Measurements from ENCODE around the gene XYLT1. TPM values are rescaled to one million over a fixed set of nuclear protein-coding genes. Genes with fewer than 3 reads are reported as not detected.

Gene XYLT1
- total RNA-seq, 1 experiment from 2014 or later = not detected

DNA sequence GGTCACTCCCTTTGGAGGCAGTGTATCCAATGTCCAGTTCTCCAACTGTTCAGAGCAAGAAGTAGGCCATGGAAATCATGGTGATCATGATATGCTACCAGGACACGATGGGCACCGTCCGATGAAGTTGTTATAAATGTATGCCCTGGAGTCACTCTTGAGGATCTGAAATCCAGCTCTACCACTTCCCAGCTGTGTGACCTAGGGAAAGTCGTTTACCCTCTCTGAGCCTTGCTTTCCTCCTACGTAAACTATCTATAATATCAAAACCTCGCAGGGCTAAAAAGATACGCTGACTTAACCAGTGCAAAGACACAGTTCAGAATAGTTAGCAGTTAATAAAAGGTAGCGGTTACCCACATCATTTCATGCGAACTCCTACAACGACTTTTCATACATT, 194.2 kb downstream of the XYLT1 start:
- intact Hi-C loops (cut with micrococcal nuclease) = no loop called here
- ChIA-PET POLR2A (ENCODE audit: unreplicated experiment) (no interaction called here), CTCF (no interaction called here)
- Histone ChIP-seq H3K9me2 (replicated peaks; ENCODE audit: low read length) (no peaks in the 10 kb centered on the region), H3K9me3 (ENCODE audit: low read length) (no peaks in the 10 kb centered on the region), H3F3A (ENCODE audit: low read length, unreplicated experiment) (no peaks in the 10 kb centered on the region), H3K27me3 (ENCODE audit: low read length) (no peaks in the 10 kb centered on the region), H3K36me3 (ENCODE audit: low read depth, low read length) (no peaks in the 10 kb centered on the region), H3K4me2 (ENCODE audit: low read length) (no peak overlapping the region), H3K9ac (ENCODE audit: low read length) (no peak overlapping the region), H3K79me2 (ENCODE audit: low read length) (no peaks in the 10 kb centered on the region), H3K4me3 (ENCODE audit: low read length) (no peak overlapping the region), H2AFZ (ENCODE audit: low read length) (no peak overlapping the region), H4K20me1 (ENCODE audit: low read length) (no peaks in the 10 kb centered on the region), H3K27ac (ENCODE audit: low read length) (no peak overlapping the region), H3K4me1 (ENCODE audit: insufficient read depth, low read length) (no peaks in the 10 kb centered on the region)
- TF ChIP-seq EZH2 (IDR thresholded peaks at IDR 0.05; ENCODE audit: low read length, unreplicated experiment) (no peak), EZH2phosphoT487 (IDR thresholded peaks at IDR 0.05; ENCODE audit: borderline replicate concordance, low read length) (no peak)
- TF ChIP-seq, protein P1, sequence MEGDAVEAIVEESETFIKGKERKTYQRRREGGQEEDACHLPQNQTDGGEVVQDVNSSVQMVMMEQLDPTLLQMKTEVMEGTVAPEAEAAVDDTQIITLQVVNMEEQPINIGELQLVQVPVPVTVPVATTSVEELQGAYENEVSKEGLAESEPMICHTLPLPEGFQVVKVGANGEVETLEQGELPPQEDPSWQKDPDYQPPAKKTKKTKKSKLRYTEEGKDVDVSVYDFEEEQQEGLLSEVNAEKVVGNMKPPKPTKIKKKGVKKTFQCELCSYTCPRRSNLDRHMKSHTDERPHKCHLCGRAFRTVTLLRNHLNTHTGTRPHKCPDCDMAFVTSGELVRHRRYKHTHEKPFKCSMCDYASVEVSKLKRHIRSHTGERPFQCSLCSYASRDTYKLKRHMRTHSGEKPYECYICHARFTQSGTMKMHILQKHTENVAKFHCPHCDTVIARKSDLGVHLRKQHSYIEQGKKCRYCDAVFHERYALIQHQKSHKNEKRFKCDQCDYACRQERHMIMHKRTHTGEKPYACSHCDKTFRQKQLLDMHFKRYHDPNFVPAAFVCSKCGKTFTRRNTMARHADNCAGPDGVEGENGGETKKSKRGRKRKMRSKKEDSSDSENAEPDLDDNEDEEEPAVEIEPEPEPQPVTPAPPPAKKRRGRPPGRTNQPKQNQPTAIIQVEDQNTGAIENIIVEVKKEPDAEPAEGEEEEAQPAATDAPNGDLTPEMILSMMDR (conservative IDR thresholded peaks at IDR 0.05; ENCODE audit: low read depth, low read length) = no peak
- no peak for ATAC-seq
- BruUV-seq (replicated peaks) = no TSS peak
- no peak for DNase-seq

DNA sequence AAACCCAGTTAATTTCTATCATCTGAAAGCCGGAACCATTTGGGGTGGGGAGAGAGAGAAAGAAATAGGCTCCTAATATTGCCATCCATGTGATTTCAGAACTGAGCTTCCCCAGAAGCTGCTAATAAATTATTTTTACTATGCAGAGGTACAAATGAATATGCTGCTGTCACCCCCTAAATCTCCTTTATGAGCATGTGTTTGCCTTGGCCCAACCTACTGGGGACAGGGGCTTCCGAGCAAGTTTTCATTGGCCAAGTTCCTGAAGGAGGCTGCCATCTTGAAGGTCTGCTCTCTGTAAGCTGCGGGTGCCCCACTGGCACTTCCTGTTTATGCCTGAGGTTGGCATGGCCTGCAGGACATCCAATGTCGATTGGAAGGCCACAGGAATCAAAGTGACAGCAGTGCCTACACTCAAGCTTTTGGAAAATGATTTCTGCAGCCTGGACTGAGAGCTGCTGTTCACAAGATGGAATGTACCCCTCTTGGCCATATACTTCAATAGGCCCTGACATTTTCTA, 194.7 kb downstream of the XYLT1 start:
- ChIA-PET POLR2A (ENCODE audit: unreplicated experiment) (no interaction called here), CTCF (no interaction called here)
- no peak overlapping the region for H2AFZ ChIP-seq (ENCODE audit: low read length)
- no peak overlapping the region for H3K4me2 ChIP-seq (ENCODE audit: low read length)
- no peaks in the 10 kb centered on the region for H3K4me1 ChIP-seq (ENCODE audit: insufficient read depth, low read length)
- H3K4me3 ChIP-seq (ENCODE audit: low read length) = no peak overlapping the region
- no peak overlapping the region for H3K27ac ChIP-seq (ENCODE audit: low read length)
- no peaks in the 10 kb centered on the region for H3K79me2 ChIP-seq (ENCODE audit: low read length)
- TF ChIP-seq, protein P1 (conservative IDR thresholded peaks at IDR 0.05; ENCODE audit: low read depth, low read length) = no peak
- no peak overlapping the region for H3K9ac ChIP-seq (ENCODE audit: low read length)
- H3F3A ChIP-seq (ENCODE audit: low read length, unreplicated experiment) = no peaks in the 10 kb centered on the region
- H3K9me3 ChIP-seq (ENCODE audit: low read length) = no peaks in the 10 kb centered on the region
- no TSS peak for BruUV-seq (replicated peaks)
- ATAC-seq (no peak), DNase-seq (no peak)
- intact Hi-C loops (cut with micrococcal nuclease) = no loop called here
- no peaks in the 10 kb centered on the region for H4K20me1 ChIP-seq (ENCODE audit: low read length)
- H3K36me3 ChIP-seq (ENCODE audit: low read depth, low read length) = no peaks in the 10 kb centered on the region
- no peaks in the 10 kb centered on the region for H3K9me2 ChIP-seq (replicated peaks; ENCODE audit: low read length)
- no peaks in the 10 kb centered on the region for H3K27me3 ChIP-seq (ENCODE audit: low read length)

DNA sequence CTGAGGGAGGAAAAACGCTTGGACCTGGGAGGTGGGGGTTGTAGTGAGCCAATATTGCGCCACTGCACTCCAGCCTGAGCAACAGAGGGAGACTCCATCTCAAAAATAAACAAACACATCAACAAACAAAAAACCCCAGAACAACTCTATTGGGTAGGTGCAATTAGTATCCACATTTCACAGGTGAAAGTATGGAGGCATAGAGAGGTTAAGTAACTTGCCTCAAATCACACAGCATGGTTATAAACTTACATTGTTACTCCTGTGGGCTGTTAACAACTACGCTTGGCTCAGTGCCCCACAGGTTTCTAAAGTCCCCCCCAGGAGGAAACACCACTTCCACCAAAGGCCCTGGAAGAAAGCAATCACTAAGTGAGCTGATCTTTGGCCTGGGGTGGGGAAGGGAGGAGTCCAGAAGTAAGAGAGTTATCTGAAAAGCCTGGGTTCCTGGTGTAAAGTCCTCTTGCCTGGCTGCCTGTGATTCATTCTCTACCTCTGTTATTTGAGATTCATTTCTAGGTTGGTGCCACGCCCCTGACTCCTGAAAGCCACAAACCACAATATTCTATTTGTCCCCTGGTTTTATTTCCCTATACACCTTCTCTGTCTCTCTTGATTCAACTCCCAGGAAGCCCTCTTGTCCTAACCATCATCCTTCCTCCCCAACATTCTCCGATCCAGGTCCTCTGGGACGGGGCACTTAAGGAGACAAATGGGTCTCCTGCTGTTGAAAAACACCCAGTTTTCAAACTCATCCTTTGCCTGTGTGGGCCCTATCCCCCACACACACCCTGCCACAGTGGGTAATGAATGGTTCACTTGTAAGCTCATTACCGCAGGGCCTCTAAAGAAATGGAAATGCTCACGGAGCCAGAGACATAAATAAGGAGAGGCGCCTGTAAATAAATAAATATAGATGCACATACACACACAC, 195.4 kb downstream of the XYLT1 start:
- Histone ChIP-seq H3K9me2 (replicated peaks; ENCODE audit: low read length) (no peaks in the 10 kb centered on the region), H3K4me2 (ENCODE audit: low read length) (no peak overlapping the region), H3F3A (ENCODE audit: low read length, unreplicated experiment) (no peaks in the 10 kb centered on the region), H3K9ac (ENCODE audit: low read length) (no peak overlapping the region), H3K79me2 (ENCODE audit: low read length) (no peaks in the 10 kb centered on the region), H3K36me3 (ENCODE audit: low read depth, low read length) (no peaks in the 10 kb centered on the region), H4K20me1 (ENCODE audit: low read length) (no peaks in the 10 kb centered on the region), H2AFZ (ENCODE audit: low read length) (no peak overlapping the region), H3K4me1 (ENCODE audit: insufficient read depth, low read length) (no peaks in the 10 kb centered on the region), H3K9me3 (ENCODE audit: low read length) (no peaks in the 10 kb centered on the region), H3K4me3 (ENCODE audit: low read length) (no peak overlapping the region), H3K27ac (ENCODE audit: low read length) (no peak overlapping the region), H3K27me3 (ENCODE audit: low read length) (no peaks in the 10 kb centered on the region)
- no TSS peak for BruUV-seq (replicated peaks)
- ChIA-PET POLR2A (ENCODE audit: unreplicated experiment) (no interaction called here), CTCF (no interaction called here)
- intact Hi-C loops (cut with micrococcal nuclease) = no loop called here
- no peak for ATAC-seq
- no peak for DNase-seq
- TF ChIP-seq EZH2phosphoT487 (IDR thresholded peaks at IDR 0.05; ENCODE audit: borderline replicate concordance, low read length) = no peak
- TF ChIP-seq, protein P1 (conservative IDR thresholded peaks at IDR 0.05; ENCODE audit: low read depth, low read length) = no peak
- no peak for TF ChIP-seq EZH2 (IDR thresholded peaks at IDR 0.05; ENCODE audit: low read length, unreplicated experiment)
